GM18526 (cell line): ENCODE results near the gene ZNF143.

Experiments
- POLR2A ChIP-seq: IDR thresholded peaks from 3 replicates; pipeline ENCODE4 v1.6.1; 2011; ENCODE audit not compliant: insufficient read length; ENCODE audit errors: extremely low read depth

ZNF143 gene

DNA sequence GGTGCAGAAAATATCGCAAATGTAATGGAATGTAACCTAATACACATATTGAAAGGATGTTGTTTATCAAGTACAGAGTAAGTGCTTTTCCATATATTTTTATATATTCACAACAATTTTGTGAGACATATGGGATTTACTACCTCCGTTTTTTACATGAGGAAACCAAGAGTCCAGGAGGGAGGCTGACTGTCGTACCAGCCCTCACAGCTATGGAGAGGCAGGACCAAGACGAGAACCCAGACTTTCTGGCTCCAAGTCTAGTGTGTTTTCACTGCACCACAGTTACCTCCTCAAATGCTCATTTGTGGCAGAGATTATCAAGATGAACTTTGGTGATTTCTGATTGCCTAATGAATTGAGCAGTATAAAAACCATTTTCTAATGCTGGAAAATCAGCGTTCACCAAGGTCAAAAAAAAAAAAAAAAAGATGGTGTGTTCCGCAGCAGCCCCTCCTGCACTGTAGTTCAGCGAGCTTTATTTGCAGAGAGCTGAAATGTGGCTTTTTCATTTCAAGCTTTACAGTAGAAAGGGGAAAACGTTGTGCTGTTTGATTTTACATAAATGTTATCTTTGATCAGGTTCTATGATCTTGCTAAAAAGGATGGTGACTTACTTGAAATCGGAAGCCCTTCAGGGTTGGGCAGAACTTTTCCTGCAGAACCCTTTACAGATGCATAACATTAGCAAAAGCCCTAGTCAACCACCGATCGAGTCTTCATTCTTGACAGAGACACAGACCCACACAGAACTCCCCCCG is 67.9 kb downstream of the ZNF143 start:
- TF ChIP-seq POLR2A: no peak

DNA sequence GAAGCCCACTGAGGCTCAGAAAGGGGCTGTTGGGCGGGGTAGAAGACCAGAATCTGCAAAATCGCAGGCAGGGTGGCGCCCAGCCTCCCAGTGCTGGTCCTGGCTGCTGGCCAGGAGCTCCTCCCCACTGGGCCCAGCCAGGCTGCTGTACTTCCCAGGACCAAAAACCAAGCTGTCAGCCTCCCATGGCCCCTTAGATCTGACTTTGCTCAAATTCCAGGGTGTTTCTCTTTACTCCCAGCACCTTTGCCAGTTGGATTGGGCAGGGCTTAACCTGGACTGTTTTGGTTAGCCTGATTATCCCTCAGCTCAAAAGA is 68.5 kb downstream of the ZNF143 start:
- TF ChIP-seq POLR2A: no peak

DNA sequence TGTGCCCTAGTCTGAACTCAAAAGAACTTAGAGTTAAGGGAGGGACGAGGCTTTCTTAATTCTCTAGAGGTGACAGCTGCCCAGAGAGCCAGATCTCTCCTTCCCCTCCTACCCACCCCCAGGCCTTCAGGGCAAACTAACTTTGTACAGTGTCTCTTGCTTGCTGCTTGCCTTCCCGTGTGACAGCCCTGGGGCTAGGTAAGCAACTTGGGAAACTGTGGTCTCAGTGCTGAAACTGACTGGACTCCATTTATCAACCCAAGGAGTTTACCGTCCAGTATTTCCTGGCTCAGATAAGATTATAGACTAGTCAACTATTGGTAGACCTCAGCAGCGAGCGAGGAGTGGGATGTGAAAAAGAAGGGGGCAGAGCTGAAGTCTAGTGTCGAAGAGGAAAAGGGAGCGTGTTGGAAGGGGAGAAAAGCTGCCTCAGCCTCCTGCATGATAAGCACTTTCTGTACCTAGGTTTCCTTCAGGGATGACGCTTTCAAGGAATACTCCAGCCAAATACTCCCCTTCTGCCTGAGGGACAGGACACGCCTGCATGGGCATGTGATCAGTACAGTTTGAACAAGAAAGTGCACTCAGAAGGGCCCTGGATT is 69.3 kb downstream of the ZNF143 start:
- no peak for TF ChIP-seq POLR2A

DNA sequence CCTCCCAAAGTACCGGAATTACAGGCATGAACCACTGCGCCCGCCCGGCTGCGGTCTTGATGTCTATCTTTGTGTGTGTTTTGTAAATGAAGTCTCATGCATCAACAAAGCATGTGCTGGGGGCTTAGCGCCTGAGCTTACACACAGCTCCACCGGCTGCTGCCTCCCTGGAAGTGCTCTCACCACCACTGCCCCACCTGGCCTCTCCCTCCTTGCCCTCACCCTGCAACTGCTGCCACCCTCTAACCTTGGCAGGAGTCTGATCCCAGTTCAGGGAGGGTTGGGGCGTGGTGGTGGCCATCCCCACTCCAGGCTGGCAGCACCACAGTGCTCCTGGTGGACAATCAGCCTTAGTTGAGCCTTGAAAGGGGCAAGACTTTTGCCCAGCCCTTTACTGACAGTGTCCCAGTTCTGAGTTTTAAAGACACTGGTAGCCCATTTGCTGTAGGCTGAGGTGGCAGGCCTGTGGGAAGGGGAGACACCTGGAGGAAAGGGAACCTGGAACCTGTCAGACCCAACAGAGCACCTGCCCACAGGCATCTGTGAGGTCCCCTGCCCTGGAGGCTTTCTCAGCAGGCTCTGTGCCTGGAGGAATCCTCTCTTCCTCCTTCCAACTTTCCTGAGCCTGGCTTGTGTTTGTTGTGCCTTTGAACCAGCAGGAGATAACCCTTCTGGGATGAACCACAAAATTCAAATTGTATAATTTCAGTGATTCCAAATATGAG is 70.3 kb downstream of the ZNF143 start:
- no peak for TF ChIP-seq POLR2A

DNA sequence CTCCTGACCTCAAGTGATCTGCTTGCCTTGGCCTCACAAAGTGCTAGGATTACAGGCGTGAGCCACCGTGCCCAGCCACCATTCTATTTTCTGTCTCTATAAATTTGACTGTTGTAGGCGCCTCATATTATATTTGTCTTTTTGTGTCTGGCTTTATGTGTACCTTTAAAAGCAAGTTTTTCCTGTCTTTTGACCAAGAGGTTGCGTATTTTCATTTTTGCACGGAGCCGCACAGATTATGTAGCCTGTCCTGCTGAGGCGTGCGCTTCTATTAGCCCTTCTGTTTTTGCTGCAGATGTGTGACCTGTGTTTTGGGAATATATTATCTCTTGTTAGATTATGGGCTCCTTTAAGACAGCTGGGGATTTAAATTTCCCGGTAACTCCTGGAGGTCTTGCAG is 72.2 kb downstream of the ZNF143 start:
- TF ChIP-seq POLR2A: no peak

DNA sequence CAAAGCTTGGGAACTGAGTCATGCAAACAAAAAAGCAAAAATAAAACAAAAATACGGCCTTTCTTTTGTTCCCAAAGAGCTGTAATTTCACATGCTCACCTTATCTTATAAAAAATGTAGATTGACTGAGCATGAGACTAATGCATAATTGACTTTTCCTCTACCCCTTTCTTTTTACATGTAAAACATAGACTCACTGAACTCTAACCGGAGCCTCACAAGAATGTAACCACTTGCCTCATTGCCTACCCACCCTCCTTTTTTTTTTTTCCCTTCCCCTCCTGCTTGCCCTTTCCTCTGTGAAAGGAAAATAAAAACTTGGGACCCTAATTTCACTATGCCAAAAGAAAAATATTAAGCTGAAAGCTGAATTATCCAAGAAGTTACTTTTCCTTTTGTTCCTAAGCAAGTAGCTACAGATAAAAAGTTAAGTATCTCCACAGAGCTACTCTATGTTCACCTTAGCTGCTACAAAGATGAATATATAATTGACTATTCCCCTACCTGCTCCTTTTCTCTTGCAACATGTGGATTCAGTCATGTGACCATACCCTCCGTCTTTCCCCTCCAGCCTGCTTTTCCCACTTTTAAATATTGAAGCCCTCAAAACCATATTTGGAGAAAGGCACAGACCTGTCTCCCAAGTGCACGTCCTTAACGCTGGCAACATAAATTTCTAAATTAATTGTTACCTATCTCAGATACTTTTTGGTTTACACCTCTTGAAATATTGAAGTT is 73.1 kb downstream of the ZNF143 start:
- no peak for TF ChIP-seq POLR2A

DNA sequence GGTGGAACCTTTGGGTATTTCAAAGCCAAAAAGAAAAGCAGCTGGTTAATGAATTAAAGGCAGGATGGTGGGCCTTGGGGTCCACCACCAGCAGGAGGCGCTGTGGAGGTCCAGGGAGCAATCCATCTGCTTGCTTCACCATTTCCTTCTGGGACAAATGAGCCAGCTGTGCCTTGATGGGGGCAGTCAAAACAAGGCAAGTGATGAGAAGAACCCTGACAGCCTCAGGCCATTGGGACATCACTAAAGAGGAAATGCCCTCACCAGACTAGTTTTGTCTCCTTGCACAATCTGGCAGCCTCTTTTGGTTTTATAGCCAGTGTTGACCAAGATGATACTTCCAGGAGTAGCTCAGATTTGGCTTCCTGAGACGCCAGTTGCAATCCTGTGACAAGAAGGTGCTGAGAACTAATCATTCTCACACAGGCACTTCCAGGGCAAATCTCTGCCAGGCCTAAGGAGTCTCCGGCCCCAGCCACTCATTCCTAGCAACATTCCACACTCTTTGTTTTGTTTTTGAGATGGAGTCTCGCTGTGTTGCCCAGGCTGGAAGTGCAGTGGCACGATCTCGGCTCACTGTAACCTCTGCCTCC is 74.5 kb downstream of the ZNF143 start:
- TF ChIP-seq POLR2A: no peak

DNA sequence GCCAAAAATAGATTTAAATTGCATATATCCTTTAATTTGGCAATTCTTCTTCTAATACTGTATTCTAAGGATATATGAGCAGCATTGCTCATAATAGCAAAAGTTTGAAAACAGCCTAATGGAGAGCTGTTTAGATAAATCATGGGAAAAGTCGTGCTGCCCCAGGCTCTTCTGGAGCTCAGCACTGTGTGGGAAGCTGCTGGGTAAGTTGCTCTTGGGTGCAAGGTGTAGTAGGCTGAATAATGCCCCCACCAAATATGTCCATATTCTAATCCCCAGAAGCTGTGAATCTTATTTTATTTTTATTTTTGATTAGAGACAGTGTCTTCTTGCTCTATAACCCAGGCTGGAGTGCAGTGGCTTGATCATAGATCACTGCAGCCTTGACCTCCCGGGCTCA is 77.7 kb downstream of the ZNF143 start:
- TF ChIP-seq POLR2A: no peak

DNA sequence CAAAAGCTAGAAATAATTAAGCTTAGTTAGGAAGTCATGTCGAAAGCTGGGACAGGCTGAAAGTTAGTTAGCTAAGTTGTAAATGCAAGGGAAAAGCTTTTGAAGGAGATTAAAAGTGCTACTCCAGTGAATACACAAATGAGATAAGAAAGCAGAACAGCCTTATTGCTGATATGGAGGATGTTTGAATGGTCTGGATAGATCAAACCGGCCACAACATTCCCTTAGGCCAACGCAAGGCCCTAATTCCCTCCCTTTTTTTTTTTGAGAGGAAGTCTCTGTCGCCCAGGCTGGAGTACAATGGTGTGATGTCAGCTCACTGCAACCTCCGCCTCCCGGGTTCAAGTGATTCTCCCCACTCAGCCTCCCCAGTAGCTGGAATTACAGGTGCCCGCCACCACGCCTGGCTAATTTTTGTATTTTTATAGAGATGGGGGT is 89.4 kb downstream of the ZNF143 start:
- TF ChIP-seq POLR2A: no peak

DNA sequence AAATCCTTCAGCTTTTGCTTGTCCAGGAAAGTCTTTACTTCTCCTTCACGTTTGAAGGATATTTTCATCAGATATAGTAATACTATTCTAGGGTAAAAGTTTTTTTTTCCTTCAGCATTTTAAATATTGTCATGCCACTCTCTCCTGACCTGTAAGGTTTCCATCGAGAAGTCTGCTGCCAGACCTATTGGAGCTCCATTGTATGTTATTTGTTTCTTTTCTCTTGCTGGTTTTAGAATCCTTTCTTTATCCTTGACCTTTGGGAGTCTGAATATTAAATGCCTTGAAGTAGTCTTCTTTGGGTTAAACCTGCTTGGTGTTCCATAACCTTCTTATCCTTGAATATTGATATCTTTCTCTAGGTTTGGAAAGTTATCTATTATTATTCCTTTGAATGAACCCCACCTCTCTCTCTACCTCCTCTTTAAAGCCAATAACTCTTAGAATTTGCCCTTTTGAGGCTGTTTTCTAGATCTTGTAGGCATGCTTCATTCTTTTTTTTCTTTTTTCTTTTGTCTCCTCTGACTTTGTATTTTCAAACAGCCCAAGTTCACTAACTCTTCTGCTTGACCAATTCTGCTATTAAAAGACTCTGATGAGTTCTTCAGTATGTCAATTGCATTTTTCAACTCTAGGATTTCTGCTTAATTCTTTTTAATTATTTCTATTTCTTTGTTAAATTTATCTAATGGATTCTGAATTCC is 100.6 kb downstream of the ZNF143 start:
- no peak for TF ChIP-seq POLR2A

DNA sequence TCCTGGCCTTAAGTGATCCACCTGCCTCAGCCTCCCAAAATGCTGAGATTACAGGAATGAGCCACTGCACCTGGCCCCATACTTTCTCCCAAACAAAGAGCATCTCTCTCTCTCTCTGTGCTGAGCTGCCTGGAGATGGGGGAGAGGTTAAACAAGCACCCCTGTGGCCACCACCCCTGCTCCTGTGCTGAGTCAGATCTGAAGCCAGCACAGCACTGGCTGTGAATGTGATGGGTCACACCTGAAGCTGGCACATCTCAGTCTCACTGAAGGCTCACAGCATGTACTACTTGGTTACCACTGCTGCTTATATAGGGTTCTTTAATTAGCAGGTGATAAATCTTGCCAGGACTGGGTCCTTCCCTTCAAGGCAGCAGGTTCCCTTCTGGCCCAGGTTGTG is 101.9 kb downstream of the ZNF143 start:
- no peak for TF ChIP-seq POLR2A

DNA sequence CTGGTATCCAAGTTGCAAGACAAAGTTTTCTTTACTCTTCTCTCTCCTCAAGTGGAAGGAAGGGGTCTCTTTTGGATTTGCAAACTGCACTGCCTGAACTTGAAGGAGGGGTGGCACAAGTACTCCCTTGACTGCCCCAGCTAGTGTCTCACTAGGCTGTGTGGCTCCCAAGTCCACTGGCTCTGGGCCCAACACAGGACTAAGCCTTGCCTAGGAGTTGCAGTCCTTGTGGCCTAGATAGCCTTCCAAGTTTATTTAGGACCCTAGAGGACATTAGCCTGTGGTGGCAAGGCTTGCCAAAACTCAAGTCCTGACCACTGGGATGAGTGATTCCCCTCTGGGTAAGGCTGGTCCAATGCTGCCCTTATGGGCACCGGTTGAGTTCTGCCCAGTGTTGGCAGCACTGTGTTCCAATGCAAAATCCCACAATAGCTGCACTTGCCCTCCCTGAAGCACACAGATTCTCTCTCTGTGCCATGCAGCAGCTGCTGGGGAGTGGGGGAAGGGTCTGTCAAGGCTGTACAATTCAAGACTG is 102.5 kb downstream of the ZNF143 start:
- no peak for TF ChIP-seq POLR2A

DNA sequence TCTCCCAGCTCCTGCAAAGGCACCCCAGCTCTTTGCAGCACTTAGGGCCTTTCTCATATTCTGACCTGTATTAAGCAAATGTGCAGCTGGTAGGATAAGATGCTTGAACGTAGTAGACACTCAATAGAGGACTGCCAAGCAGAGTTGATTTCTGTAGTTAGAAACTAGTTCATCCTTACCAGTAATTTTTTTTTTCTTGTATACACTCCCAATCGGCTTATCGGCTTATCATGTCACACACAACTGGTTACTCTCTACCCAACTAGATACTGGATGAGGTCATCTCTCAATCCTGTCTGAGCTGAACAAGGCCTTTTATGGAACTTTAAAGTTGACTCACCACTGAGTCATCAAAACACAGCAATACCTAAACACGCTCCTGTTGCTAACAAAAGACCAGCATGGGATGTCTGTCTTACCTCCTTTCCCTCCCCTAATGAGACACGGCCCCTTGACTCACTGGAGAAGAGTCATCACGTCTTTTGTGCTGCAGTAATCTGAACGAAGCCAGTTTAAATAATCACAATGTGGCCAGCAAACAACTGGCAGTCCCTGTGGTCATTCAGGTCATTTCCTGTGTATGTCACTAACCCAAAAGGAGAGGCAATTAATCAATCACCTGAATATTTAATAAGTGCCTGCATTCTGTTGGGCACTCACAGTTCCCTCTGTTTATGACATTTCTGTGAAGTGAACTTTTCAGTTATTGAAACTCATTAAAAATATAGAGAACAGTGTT is 105.2 kb downstream of the ZNF143 start:
- no peak for TF ChIP-seq POLR2A

DNA sequence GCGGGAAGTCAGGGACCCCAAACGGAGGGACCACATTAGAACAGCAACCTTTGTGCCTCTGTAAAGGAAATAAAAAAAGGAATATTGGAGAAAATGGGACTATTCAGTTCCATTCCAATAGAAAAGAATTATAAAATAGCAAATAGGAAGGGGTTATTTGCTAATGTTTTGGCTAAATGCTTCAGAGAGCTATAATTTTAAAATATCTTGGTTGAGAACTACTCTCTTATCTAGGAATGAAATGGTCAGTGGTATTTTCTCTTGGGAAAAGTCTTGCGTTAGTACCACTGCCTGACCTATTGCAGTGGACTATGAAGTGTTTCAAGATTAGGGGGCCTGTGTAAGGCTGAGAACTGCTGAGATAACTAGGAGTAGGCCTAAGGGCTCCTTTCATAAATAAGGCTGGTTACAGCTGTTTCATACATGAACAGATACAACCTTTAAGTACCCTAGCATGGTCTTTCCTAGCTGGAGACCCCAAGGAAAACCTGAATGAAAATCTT is 105.8 kb downstream of the ZNF143 start:
- TF ChIP-seq POLR2A: no peak

DNA sequence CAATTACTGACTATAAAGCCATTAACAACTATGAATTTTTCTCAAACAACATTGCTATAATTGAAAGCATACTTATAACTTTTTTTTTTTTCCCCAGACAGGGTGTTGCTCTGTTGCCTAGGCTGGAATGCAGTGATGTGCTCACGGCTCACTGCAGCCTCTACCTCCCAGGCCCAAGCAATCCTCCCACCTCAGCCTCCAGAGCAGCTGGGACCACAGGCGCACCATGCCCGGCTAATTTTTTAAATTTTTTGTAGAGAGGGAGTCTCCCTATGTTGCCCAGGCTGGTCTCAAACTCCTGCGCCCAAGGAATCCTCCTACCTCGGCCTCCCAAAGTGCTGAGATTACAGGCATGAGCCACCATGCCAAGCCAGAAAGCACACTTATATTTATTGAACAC is 106.6 kb downstream of the ZNF143 start:
- TF ChIP-seq POLR2A: no peak
